Calu3 (cell line): ENCODE data around the gene TGIF2. TPM values are rescaled to one million over a fixed set of nuclear protein-coding genes. Genes with fewer than 3 reads are reported as not detected.
"Not testable (repeated sequence)": the region's sequence is repeated elsewhere in the genome, so short reads cannot be mapped to it uniquely, and the experiment has no call there.

Experiments used
- BruUV-seq: library from RNA; stranded (reverse); fragments of 400-500 nt; replicated peaks from 2 replicates; lab custom pipeline; 2021; lab: Mats Ljungman, UMichigan
- CTCF ChIA-PET: fragments of 300-600 bp; sonication (Branson Sonifier 250); formaldehyde crosslinking; loops from one replicate; lab custom pipeline; 2022; ENCODE audit warnings: antibody characterized with exemption; lab: Charles Lee
- DNase-seq: peaks from one replicate; pipeline ENCODE4 v3.0.0; 2022
- H3K27ac Mint-ChIP-seq: one replicate; pipeline ENCODE4 v1.8.0; 2022; ENCODE audit warnings: mixed read lengths; ENCODE audit not compliant: unreplicated experiment
- H3K27me3 Mint-ChIP-seq: one replicate; pipeline ENCODE4 v1.8.0; 2022; ENCODE audit warnings: mixed read lengths; ENCODE audit not compliant: unreplicated experiment
- H3K36me3 Mint-ChIP-seq: one replicate; pipeline ENCODE4 v1.8.0; 2022; ENCODE audit warnings: mild to moderate bottlenecking, moderate library complexity, mixed read lengths; ENCODE audit not compliant: insufficient read depth, unreplicated experiment
- H3K4me1 Mint-ChIP-seq: one replicate; pipeline ENCODE4 v1.8.0; 2022; ENCODE audit warnings: mild to moderate bottlenecking, low read depth, mixed read lengths; ENCODE audit not compliant: unreplicated experiment
- H3K4me3 Mint-ChIP-seq: one replicate; pipeline ENCODE4 v1.8.0; 2022; ENCODE audit warnings: mild to moderate bottlenecking, low read depth, moderate library complexity, mixed read lengths; ENCODE audit not compliant: unreplicated experiment
- H3K9me3 Mint-ChIP-seq: one replicate; pipeline ENCODE4 v1.8.0; 2022; ENCODE audit warnings: low read depth, mixed read lengths; ENCODE audit not compliant: unreplicated experiment
- CTCF ChIP-seq: fragments of 200-600 bp; IDR thresholded peaks from one replicate; pipeline ENCODE4 v1.8.0; 2022; ENCODE audit warnings: antibody characterized with exemption; ENCODE audit not compliant: unreplicated experiment
- intact Hi-C: fragments of 100-400 bp; cut with micrococcal nuclease; formaldehyde crosslinking; loops from one replicate; pipeline ENCODE4 v1.10.0; 2022; ENCODE audit not compliant: unreplicated experiment
- total RNA-seq: library from RNA; stranded (reverse); gene quantifications from 2 replicates; pipeline ENCODE4 v1.2.3, GENCODE V29; 2022

TGIF2 gene
- total RNA-seq, 1 experiment from 2014 or later: 39.4 TPM

- CTCF ChIA-PET: no interaction called here
- BruUV-seq: no TSS peak
- H3K9me3 Mint-ChIP-seq: no peaks in the 10 kb centered on the region
- no peak overlapping the region for H3K4me3 Mint-ChIP-seq
- no peaks in the 10 kb centered on the region for H3K4me1 Mint-ChIP-seq
- no peaks in the 10 kb centered on the region for H3K36me3 Mint-ChIP-seq
- no peak for TF ChIP-seq CTCF
- no peak for DNase-seq
- intact Hi-C loops: loop anchor here (5.0 kb wide), 1 partner anchor 52 kb away; the partner anchor contains the start of gene RAB5IF
- H3K27me3 Mint-ChIP-seq: peaks cover 13% of the 10 kb centered on the region
- H3K27ac Mint-ChIP-seq: no peak overlapping the region
Measured at GRCh38 chr20:36555248-36555647, 18.1 kb upstream of the TGIF2 start.

DNA sequence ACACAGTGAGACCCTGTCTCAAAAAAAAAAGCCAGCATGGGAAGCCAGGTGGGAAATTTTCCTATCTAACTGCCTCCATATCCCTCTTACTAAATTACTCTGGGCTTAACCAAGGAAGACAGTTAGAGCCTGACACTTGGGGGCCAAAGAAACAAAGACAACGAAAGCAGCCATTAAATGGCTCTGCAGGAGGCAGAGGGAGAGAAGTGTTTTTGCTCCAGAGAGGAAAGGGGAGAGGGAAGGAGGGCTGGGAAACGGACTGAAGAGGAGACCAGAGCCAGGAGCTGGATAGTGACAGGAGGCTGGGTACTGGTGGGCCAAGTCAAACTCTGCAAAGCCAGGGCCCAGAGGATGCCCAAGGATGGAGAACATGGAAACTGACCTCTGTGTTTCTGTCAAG is 10.7 kb upstream of the TGIF2 start:
- Mint-ChIP-seq H3K9me3 (no peaks in the 10 kb centered on the region), H3K36me3 (no peaks in the 10 kb centered on the region), H3K27me3 (peaks cover 9% of the 10 kb centered on the region), H3K27ac (no peak overlapping the region), H3K4me3 (no peak overlapping the region), H3K4me1 (no peaks in the 10 kb centered on the region)
- CTCF ChIA-PET: no interaction called here
- no TSS peak for BruUV-seq
- DNase-seq: no peak
- intact Hi-C loops: no loop called here
- no peak for TF ChIP-seq CTCF

DNA sequence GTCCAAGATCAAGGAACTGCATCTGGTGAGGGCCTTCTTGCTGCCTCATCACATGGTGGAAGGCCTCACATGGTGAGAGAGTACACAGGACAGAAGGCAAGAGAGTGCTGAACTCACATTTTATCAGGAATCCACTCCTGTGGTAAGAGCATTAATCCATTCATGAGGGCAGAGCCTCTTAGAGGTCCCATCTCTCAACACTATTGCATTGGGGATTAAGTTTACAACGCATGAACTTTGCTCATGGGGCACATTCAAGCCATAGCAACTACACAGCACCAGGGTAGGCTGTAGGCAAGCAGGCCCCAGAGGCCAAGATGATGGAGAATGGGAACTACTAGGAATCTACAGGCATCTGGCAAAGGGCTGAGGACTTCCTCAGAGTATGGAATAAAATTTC is 10.0 kb upstream of the TGIF2 start:
- H3K36me3 Mint-ChIP-seq: no peaks in the 10 kb centered on the region
- no peaks in the 10 kb centered on the region for H3K4me1 Mint-ChIP-seq
- H3K27ac Mint-ChIP-seq: no peak overlapping the region
- no peak for TF ChIP-seq CTCF
- no peak overlapping the region for H3K4me3 Mint-ChIP-seq
- no peaks in the 10 kb centered on the region for H3K9me3 Mint-ChIP-seq
- peaks cover 9% of the 10 kb centered on the region for H3K27me3 Mint-ChIP-seq
- BruUV-seq: no TSS peak
- intact Hi-C loops: no loop called here
- no peak for DNase-seq
- CTCF ChIA-PET: no interaction called here

- BruUV-seq, H3K27ac Mint-ChIP-seq, H3K4me1 Mint-ChIP-seq, DNase-seq, H3K27me3 Mint-ChIP-seq, intact Hi-C loops, H3K4me3 Mint-ChIP-seq, H3K9me3 Mint-ChIP-seq, H3K36me3 Mint-ChIP-seq, CTCF ChIA-PET: not testable (repeated sequence)
Measured at GRCh38 chr20:36564078-36564725, 9.2 kb upstream of the TGIF2 start.

GRCh38 chr20:36564726-36565121 is 8.7 kb upstream of the TGIF2 start:
- BruUV-seq, H3K4me3 Mint-ChIP-seq, H3K27ac Mint-ChIP-seq, H3K27me3 Mint-ChIP-seq, H3K36me3 Mint-ChIP-seq, DNase-seq, CTCF ChIA-PET, H3K4me1 Mint-ChIP-seq, H3K9me3 Mint-ChIP-seq, intact Hi-C loops: not testable (repeated sequence)
